Measurements from ENCODE around the gene GHRHR. TPM values are rescaled to one million over a fixed set of nuclear protein-coding genes. Genes with fewer than 3 reads are reported as not detected.

Gene GHRHR
- total RNA-seq, 4 donors from 2014 or later = not detected

GRCh38 chr7:30985756-30986155 lies 22.0 kb downstream of the GHRHR start:
- peaks cover 0 to 35% (median 2%) of the 10 kb centered on the region in 4 donors for H3K4me1 ChIP-seq
- no peaks in the 10 kb centered on the region for H3K27me3 ChIP-seq
- 78 to 82% methylated on average over 7 of the region's 7 CpGs for WGBS, 2 donors
- no peak for DNase-seq (ENCODE audit: low spot score in 2 of 2)
- no peak for TF ChIP-seq CTCF (IDR thresholded peaks at IDR 0.05)
- no peak for TF ChIP-seq EP300 (IDR thresholded peaks at IDR 0.05)
- TF ChIP-seq POLR2A (IDR thresholded peaks at IDR 0.05) = no peak
- H3K9me3 ChIP-seq = no peaks in the 10 kb centered on the region
- H3K27ac ChIP-seq = no peak overlapping the region
- H3K36me3 ChIP-seq = no peaks in the 10 kb centered on the region
- H3K4me3 ChIP-seq = no peak overlapping the region

- no peak overlapping the region for H3K4me3 ChIP-seq
- no peak overlapping the region for H3K27ac ChIP-seq
- no peak for TF ChIP-seq POLR2A (IDR thresholded peaks at IDR 0.05)
- no peak for TF ChIP-seq EP300 (IDR thresholded peaks at IDR 0.05)
- TF ChIP-seq CTCF (IDR thresholded peaks at IDR 0.05) = no peak
- WGBS, 2 donors = 88 to 90% methylated on average over 8 of the region's 8 CpGs
- peaks cover 0 to 35% (median 2%) of the 10 kb centered on the region in 4 donors for H3K4me1 ChIP-seq
- DNase-seq (ENCODE audit: low spot score in 2 of 2) = no peak
- no peaks in the 10 kb centered on the region for H3K27me3 ChIP-seq
- H3K9me3 ChIP-seq = no peaks in the 10 kb centered on the region
- no peaks in the 10 kb centered on the region for H3K36me3 ChIP-seq
These were observed 22.6 kb downstream of the GHRHR start for GRCh38 chr7:30986331-30986730.

GRCh38 chr7:30986738-30987137 lies 23.0 kb downstream of the GHRHR start:
- H3K9me3 ChIP-seq = no peaks in the 10 kb centered on the region
- DNase-seq (ENCODE audit: low spot score in 2 of 2) = no peak
- H3K27me3 ChIP-seq = no peaks in the 10 kb centered on the region
- H3K4me3 ChIP-seq = no peak overlapping the region
- peaks cover 0 to 35% (median 2%) of the 10 kb centered on the region in 4 donors for H3K4me1 ChIP-seq
- 42 to 56% methylated on average over 16 of the region's 16 CpGs for WGBS, 2 donors
- no peak for TF ChIP-seq EP300 (IDR thresholded peaks at IDR 0.05)
- TF ChIP-seq POLR2A (IDR thresholded peaks at IDR 0.05) = no peak
- TF ChIP-seq CTCF (IDR thresholded peaks at IDR 0.05) = no peak
- no peak overlapping the region for H3K27ac ChIP-seq
- no peaks in the 10 kb centered on the region for H3K36me3 ChIP-seq

- TF ChIP-seq CTCF (IDR thresholded peaks at IDR 0.05) (no peak), POLR2A (IDR thresholded peaks at IDR 0.05) (no peak), EP300 (IDR thresholded peaks at IDR 0.05) (no peak)
- Histone ChIP-seq H3K4me3 (no peak overlapping the region), H3K9me3 (no peaks in the 10 kb centered on the region), H3K27ac (no peak overlapping the region), H3K36me3 (no peaks in the 10 kb centered on the region), H3K4me1 (peaks cover 0 to 35% (median 2%) of the 10 kb centered on the region in 4 donors), H3K27me3 (no peaks in the 10 kb centered on the region)
- 86 to 89% methylated on average over 7 of the region's 7 CpGs for WGBS, 2 donors
- no peak for DNase-seq (ENCODE audit: low spot score in 2 of 2)
These were observed 23.4 kb downstream of the GHRHR start for GRCh38 chr7:30987178-30987577.

- no peak for DNase-seq (ENCODE audit: low spot score in 2 of 2)
These were observed 24.2 kb downstream of the GHRHR start for GRCh38 chr7:30987936-30988335.

More at GRCh38 chr7:30987936-30988335, 24.2 kb downstream of the GHRHR start:
- Histone ChIP-seq H3K9me3 (no peaks in the 10 kb centered on the region), H3K36me3 (no peaks in the 10 kb centered on the region), H3K27ac (no peak overlapping the region), H3K4me1 (peaks cover 0 to 35% (median 2%) of the 10 kb centered on the region in 4 donors), H3K27me3 (no peaks in the 10 kb centered on the region), H3K4me3 (no peak overlapping the region)
- 31 to 86% methylated on average over 1 to 5 of the region's 5 CpGs for WGBS, 2 donors
- TF ChIP-seq CTCF (IDR thresholded peaks at IDR 0.05) (no peak), EP300 (IDR thresholded peaks at IDR 0.05) (no peak), POLR2A (IDR thresholded peaks at IDR 0.05) (no peak)
